Measurements from ENCODE around the gene EGFR. TPM values are rescaled to one million over a fixed set of nuclear protein-coding genes. Genes with fewer than 3 reads are reported as not detected.

The EGFR gene
- total RNA-seq, 1 donor from 2014 or later = 10.1 TPM

GRCh38 chr7:55108401-55108800, 89.6 kb downstream of the EGFR start:
- DNase-seq (no peak), ATAC-seq (ENCODE audit: poor library complexity) (no peak)
- intact Hi-C loops (cut with DNase I) = no loop called here

GRCh38 chr7:55108818-55109217, 90.0 kb downstream of the EGFR start:
- intact Hi-C loops (cut with DNase I) = no loop called here
- ATAC-seq (ENCODE audit: poor library complexity) = no peak
- DNase-seq = no peak

GRCh38 chr7:55109404-55110167, 90.8 kb downstream of the EGFR start:
- DNase-seq (no peak), ATAC-seq (ENCODE audit: poor library complexity) (no peak)
- intact Hi-C loops (cut with DNase I) = no loop called here

GRCh38 chr7:55110282-55110992, 91.6 kb downstream of the EGFR start:
- ATAC-seq (ENCODE audit: poor library complexity) (no peak), DNase-seq (no peak)
- intact Hi-C loops (cut with DNase I) = no loop called here

GRCh38 chr7:55110993-55111361, 92.2 kb downstream of the EGFR start:
- no peak for DNase-seq
- no peak for ATAC-seq (ENCODE audit: poor library complexity)
- intact Hi-C loops (cut with DNase I) = no loop called here

GRCh38 chr7:55112056-55112455, 93.2 kb downstream of the EGFR start:
- ATAC-seq (ENCODE audit: poor library complexity) = no peak
- intact Hi-C loops (cut with DNase I) = no loop called here

GRCh38 chr7:55113760-55114540, 95.1 kb downstream of the EGFR start:
- ATAC-seq (ENCODE audit: poor library complexity) = no peak

More at GRCh38 chr7:55112056-55112455, 93.2 kb downstream of the EGFR start:
- DNase-seq = no peak

GRCh38 chr7:55117286-55117685, 98.5 kb downstream of the EGFR start:
- no peak for ATAC-seq (ENCODE audit: poor library complexity)

More at GRCh38 chr7:55113760-55114540, 95.1 kb downstream of the EGFR start:
- intact Hi-C loops (cut with DNase I) = no loop called here
- DNase-seq = no peak

GRCh38 chr7:55118426-55118825, 99.6 kb downstream of the EGFR start:
- ATAC-seq (ENCODE audit: poor library complexity) (no peak), DNase-seq (no peak)
- intact Hi-C loops (cut with DNase I) = no loop called here

More at GRCh38 chr7:55117286-55117685, 98.5 kb downstream of the EGFR start:
- intact Hi-C loops (cut with DNase I) = no loop called here
- no peak for DNase-seq

- ATAC-seq (ENCODE audit: poor library complexity) (no peak), DNase-seq (no peak)
- intact Hi-C loops (cut with DNase I) = no loop called here
Observed at GRCh38 chr7:55119571-55119970, 100.8 kb downstream of the EGFR start.

GRCh38 chr7:55120074-55120473, 101.3 kb downstream of the EGFR start:
- DNase-seq (no peak), ATAC-seq (ENCODE audit: poor library complexity) (peak; percentile 13)
- intact Hi-C loops (cut with DNase I) = no loop called here

- DNase-seq = peak; percentile 84
- intact Hi-C loops (cut with DNase I) = no loop called here
- ATAC-seq (ENCODE audit: poor library complexity) = peak; percentile 91
Observed at GRCh38 chr7:55120501-55121198, 101.8 kb downstream of the EGFR start.

- intact Hi-C loops (cut with DNase I) = no loop called here
- ATAC-seq (ENCODE audit: poor library complexity) (peak; percentile 30), DNase-seq (no peak)
Observed at GRCh38 chr7:55121249-55121648, 102.4 kb downstream of the EGFR start.

- DNase-seq = no peak
- no peak for ATAC-seq (ENCODE audit: poor library complexity)
- intact Hi-C loops (cut with DNase I) = no loop called here
Observed at GRCh38 chr7:55122263-55122662, 103.4 kb downstream of the EGFR start.

- no peak for ATAC-seq (ENCODE audit: poor library complexity)
- no peak for DNase-seq
- intact Hi-C loops (cut with DNase I) = no loop called here
Observed at GRCh38 chr7:55124989-55125875, 106.4 kb downstream of the EGFR start.

- DNase-seq = no peak
- no peak for ATAC-seq (ENCODE audit: poor library complexity)
- intact Hi-C loops (cut with DNase I) = no loop called here
Observed at GRCh38 chr7:55127135-55127551, 108.3 kb downstream of the EGFR start.

GRCh38 chr7:55127622-55128081, 108.8 kb downstream of the EGFR start:
- DNase-seq = peak; percentile 60
- intact Hi-C loops (cut with DNase I) = no loop called here

More at GRCh38 chr7:55127622-55128081, 108.8 kb downstream of the EGFR start:
- ATAC-seq (ENCODE audit: poor library complexity) = peak; percentile 47
